GM12874 (cell line): ENCODE measurements around the gene POLR1E.

Experiments used
- CTCF ChIP-seq: IDR thresholded peaks from 2 replicates; pipeline ENCODE4 v1.5.1; 2011; ENCODE audit warnings: low read depth, mild to moderate bottlenecking, control low read depth, low read length, moderate library complexity; ENCODE audit not compliant: insufficient read depth

The POLR1E gene

GRCh38 chr9:37539634-37540033 is 53.9 kb downstream of the POLR1E start:
- no peak for TF ChIP-seq CTCF

GRCh38 chr9:37540634-37541033 is 54.9 kb downstream of the POLR1E start:
- no peak for TF ChIP-seq CTCF

GRCh38 chr9:37541465-37541864 is 55.7 kb downstream of the POLR1E start:
- TF ChIP-seq CTCF: no peak

GRCh38 chr9:37542488-37542887 is 56.7 kb downstream of the POLR1E start:
- no peak for TF ChIP-seq CTCF

GRCh38 chr9:37542895-37543294 is 57.1 kb downstream of the POLR1E start:
- no peak for TF ChIP-seq CTCF

GRCh38 chr9:37543468-37543867 is 57.7 kb downstream of the POLR1E start:
- TF ChIP-seq CTCF: no peak

- no peak for TF ChIP-seq CTCF
These were observed 61.7 kb downstream of the POLR1E start for GRCh38 chr9:37547328-37547878.

- TF ChIP-seq CTCF: no peak
These were observed 63.8 kb downstream of the POLR1E start for GRCh38 chr9:37549527-37549926.
